GM12872 (cell line): Measurements from ENCODE around the gene ABCB10.

ENCODE experiments used
- TF ChIP-seq, protein P1 (sequence below): IDR thresholded peaks from 3 replicates; pipeline ENCODE4 v1.5.1; 2011; ENCODE audit warnings: low read depth, mild to moderate bottlenecking, low read length, moderate library complexity; ENCODE audit not compliant: insufficient read depth

Gene ABCB10

DNA sequence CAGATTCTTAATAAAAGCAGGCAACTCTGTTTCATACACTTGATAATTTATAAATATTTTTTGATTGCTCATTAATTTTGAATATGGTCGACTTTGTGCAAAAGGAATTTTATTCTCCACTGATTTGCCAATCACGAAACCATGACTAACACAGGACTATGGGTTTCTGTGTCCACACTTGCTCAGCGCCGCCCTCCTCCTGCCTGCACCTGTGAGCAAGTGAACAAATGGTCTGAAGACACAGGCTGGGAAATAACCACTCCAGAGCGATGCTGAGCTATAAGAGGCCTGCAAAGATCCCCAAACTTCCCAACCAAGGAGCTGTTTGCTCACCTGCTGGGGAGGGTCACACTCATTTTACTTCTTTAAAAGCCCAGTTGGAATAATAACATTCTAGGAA is 19.6 kb downstream of the ABCB10 start:
- TF ChIP-seq, protein P1, sequence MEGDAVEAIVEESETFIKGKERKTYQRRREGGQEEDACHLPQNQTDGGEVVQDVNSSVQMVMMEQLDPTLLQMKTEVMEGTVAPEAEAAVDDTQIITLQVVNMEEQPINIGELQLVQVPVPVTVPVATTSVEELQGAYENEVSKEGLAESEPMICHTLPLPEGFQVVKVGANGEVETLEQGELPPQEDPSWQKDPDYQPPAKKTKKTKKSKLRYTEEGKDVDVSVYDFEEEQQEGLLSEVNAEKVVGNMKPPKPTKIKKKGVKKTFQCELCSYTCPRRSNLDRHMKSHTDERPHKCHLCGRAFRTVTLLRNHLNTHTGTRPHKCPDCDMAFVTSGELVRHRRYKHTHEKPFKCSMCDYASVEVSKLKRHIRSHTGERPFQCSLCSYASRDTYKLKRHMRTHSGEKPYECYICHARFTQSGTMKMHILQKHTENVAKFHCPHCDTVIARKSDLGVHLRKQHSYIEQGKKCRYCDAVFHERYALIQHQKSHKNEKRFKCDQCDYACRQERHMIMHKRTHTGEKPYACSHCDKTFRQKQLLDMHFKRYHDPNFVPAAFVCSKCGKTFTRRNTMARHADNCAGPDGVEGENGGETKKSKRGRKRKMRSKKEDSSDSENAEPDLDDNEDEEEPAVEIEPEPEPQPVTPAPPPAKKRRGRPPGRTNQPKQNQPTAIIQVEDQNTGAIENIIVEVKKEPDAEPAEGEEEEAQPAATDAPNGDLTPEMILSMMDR: no peak

DNA sequence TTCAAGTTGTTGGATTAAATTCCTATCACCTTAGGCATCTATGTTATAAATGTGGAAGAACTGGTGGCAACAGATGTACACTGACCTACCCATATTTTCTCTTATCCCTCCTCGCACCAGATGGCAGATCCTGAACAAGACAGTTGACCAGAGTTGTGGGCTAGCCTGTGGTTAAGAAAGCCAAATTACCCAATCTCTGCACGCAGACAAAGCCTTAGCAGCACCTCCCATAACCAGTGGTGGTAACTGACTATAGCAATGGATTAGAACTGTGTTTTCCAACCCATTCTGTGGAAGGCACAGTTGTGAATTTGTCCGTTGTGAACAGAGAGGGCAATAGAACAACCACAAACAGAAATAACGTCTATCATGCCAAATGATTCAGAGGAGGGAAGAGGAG is 20.6 kb downstream of the ABCB10 start:
- TF ChIP-seq, protein P1: no peak

DNA sequence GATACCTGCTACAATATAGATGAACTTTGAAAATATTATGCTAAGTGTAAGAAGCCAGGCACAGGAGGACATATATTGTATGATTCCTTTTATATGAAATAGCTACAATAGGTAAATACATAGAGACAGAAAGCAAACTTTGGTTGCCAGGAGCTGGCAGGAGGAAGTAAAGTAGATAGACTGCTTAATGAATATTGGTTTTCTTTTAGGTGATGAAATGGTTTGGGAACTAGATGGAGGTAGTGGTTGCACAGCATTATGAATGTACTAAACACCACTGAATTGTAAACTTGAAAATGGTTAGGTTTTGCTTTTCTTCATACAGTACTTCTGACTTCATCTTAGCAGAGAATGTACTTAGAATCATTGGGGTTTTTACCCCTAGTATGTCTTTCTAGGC is 21.5 kb downstream of the ABCB10 start:
- TF ChIP-seq, protein P1: no peak

DNA sequence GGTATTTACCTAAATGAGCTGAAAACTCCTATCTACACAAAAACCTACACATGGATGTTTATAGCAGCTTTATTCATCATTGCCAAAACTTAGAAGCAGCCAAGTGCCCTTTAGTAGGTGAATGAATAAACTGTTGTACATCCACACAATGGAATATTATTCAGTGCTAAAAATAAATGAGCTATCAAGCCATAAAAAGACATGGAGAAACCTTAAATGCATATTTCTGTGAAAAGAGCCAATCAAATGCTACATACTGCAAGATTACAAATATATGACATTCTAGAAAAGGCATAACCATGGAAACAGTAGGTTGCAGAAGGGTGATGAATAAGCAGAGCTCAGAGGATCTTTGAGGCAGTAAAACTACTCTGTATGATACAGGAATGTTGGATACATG is 23.3 kb downstream of the ABCB10 start:
- TF ChIP-seq, protein P1: no peak

DNA sequence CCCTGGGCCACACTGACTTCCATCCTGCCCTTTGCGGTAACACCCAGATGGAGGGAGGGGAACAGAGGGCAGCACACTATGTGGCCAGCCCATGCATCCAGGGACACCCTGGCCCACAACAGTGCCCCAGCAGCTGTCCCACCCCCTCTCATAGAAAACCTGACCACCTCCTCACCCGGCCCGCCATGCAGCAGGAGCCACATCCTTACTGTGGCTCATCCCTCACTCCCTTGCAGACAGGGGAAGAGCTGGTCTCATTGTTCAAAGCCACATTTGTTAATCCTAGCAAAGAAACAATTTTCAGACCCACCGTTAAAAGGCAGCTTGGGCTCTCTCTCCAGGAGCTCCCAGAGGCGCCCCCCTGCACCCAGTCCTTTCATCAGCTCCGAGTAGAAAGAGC is 27.2 kb downstream of the ABCB10 start:
- TF ChIP-seq, protein P1: no peak

DNA sequence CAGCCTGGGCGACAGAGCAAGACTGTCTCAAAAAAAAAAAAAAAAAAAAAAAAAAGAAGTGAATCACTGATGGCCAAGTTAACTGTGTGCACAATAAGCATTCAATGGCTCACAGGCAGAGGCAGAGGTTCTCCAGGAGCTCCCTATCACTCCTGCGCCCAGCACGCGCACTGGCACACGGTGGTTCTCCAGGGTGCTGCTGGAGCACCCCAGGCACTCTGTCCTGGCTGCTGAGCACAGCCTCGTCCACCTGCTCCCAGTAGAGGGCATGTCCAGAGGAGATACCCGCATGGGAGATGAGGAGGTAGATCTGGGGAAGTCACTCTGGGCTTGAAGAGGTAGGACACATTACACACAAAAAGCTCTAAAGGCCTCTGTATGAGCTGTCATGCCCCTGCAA is 28.9 kb downstream of the ABCB10 start:
- TF ChIP-seq, protein P1: no peak

DNA sequence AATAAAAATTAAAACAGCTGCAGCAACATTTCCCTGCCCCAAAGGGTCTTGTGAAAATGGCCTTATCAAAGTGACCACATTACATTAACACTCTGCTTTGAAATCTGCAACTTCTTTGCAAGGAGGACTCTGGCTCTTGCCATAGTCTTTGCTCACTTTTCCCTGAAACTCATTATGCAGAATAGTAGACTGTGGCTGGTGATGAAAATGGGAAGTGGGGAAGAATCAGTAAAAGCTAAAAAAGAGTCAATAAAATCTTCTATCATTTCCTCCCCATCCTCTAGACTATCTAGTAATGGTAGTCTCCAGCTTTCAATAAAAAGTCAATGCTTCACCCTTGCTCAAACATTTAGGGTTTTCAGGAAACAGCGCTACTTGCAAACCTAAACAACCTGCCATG is 31.8 kb downstream of the ABCB10 start:
- TF ChIP-seq, protein P1: no peak

DNA sequence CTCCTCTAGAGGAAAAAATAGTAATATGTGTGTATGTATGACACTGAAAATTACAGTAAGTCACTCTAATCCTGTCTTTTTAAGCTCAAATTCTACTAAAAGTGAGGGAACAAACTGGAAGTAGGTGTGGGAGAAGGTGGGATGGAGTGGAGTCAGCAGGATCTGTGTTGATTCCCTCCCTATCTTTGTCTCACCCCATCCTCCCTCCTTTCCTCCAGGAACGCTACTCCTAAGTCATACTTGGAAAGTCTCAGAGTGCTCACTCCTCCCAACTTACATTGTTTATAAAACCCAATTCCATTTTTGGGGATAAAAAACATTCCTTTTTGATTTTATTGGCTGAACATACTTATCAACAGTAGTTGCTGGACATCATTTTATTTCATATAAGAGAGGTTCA is 35.5 kb downstream of the ABCB10 start:
- TF ChIP-seq, protein P1: no peak
